CD4-positive, alpha-beta T cell treated with Interleukin-6 at 100 ng/mL for 8 hours (primary cell): ENCODE measurements around the gene PALS2.

Source experiments
- DNase-seq: peaks from one replicate; pipeline ENCODE4 v3.0.0-alpha.2; 2020; ENCODE audit warnings: mixed read lengths, low spot score

The PALS2 gene

DNA sequence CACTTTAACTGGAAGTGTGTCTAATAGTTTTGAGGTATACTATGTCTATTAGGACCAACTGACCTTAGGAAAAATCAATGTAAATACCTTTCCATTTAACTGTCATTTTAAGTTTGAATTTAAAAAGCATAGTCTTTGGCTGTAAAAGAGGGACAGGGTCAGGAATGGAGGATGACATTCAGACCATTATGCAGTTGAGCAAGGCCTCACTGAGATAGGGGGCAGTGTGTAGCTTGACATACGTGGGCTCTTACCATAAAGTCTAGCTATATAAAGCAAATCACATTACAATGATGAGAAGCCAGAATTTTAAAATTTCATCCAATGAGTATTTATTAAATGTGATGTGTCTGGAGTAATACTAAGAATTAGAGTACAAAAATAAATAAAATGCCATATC, 17.9 kb downstream of the PALS2 start:
- no peak for DNase-seq

DNA sequence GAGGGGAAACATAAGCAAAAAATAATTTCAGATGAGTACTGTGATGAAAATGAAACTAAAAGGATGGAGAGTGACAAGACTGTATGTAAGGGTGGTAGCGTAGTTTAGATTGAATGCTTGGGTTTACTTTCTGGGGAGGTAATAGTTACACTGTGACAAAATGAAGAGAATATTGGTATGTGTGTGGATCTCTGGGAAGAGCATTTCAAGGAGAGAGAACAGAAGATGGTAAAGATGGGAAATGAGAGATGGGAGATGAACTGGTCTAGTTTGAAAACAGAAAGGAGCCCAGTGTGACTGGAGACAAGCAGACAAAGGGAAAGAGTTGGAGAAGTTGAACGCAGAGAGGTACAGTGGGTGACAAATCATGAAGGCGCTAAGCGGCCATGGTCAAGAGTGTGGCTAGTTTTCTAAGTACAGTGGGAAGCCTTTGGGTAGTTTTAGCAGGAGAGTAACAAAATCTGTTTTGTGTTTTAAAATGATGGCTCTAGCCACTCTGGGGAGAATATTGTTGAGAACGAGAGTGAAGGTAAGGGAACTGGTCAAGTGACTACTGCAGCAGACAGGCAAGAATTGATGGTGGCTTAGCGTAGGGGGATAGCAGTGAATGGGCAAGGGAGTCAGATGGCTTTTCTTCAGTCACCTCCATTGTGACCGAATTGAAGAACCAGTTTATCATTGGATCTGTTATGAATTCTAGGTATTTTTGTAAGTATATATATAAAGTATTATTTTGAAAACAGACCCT, 22.6 kb downstream of the PALS2 start:
- no peak for DNase-seq

DNA sequence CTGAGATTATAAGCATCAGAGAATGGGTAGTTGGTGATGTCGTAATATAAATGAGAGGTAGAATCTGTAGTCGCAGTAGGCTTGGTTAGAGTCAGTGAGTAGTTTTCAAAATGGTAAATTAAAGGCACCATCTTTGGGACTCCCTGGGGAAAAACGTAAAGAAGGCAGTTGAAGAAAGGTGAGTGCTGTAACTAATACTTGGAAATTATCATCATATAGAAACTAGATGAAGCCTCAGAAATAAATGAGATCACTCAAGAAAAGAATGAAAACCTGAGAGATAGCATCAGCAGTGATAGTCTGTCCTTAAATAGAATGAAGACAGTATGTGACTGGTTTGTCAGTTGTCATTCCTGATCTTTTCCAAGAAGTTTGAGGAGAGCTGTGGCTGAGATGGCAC, 23.8 kb downstream of the PALS2 start:
- DNase-seq, result no peak

DNA sequence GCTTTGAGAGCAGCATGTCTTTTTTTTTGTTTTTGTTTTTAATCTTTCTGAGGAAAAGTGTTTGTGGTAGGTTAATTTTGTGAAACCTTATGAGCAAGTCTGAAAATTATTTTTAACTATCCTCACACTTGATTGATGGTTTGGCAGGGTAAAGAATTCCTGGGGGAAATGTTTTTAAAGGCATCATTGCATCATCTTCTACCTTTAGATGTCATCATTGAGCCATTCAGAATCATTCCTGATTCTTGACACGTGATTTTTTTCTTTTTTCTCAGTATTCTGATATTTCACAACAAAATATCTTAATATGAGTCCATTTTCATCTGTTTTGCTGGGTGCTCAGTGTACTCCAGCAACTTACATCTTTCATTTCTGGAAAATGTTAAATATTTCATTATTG, 28.3 kb downstream of the PALS2 start:
- DNase-seq, result no peak

DNA sequence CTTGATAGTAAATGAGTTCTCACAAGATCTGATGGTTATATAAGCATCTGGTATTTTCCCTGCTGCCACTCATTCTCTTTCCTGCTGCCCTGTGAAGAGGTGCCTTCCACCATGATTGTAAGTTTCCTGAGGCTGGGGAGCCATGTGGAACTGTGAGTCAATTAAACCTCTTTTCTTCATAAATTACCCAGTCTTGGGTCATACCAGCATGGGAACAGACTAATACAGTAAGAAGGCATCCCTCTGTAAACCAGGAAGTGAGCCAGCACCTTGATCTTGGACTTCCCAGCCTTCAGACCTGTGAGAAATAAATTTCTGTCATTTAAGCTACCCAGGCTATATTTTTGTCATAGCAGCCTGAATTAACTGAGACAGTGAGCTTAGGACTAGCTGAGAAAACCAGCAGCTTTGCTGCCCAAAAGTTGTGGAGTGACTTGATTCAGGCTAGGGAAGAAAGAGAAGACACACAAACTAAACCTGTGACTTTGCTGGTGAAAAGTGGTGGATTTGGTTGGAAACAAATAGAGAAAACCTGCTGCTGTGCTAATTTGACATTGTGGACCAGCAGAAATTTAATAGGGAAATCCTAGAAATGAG, 29.7 kb downstream of the PALS2 start:
- no peak for DNase-seq

DNA sequence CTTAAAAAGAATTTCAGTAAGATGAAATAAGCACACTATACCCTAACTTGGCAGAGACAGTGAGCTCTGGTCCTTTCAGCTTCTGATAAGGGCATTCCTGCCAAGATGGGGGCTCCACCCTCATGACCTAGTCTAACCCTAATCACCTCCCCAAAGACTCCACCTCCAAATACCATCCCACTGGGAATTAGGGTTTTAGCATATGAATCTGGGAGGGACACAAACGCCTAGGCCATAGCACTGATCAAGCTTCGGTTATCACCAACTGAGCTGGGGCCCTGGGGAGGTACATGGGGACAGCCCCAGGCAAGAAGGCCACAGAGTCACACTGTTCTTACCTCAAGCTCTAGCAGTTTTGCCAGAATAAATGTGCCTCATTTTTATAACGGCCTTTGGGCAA, 31.4 kb downstream of the PALS2 start:
- DNase-seq, result no peak

DNA sequence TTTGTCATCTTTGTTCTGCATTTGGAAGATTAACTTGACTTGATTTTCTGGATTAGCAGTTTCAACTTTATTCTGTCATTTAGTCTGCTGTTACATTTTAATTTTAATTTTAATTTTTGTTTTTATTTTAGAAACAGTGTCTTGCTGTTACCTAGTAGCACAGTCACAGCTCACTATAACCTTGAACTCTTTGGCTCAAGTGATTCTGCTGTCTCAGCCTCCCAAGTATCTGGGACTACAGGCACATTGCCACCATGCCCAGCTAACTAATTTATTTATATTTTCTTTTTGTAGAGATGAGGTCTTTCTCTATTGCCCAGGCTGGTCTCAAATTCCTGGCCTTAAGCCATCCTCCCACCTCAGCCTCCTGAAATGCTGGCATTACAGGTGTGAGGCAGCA, 35.3 kb downstream of the PALS2 start:
- DNase-seq, result no peak

DNA sequence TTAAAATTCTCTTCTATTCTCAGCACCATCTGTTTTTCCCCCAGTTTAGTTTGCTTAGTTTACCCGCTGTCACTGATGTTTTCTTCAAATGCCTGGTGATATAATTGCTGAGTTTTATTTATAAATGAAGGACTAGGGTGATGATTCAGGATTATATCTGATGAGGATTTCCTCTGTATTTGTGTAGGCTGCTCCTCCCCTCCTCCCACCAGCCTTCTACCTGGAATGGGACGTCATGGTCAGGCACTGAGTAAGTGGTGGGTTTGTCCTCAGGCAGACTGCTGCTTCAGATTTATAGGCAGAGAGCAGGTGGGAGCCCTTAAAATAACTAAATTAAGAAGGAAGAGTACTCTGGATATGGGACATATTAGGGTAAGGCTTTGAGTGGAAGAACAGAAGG, 35.8 kb downstream of the PALS2 start:
- DNase-seq, result no peak

DNA sequence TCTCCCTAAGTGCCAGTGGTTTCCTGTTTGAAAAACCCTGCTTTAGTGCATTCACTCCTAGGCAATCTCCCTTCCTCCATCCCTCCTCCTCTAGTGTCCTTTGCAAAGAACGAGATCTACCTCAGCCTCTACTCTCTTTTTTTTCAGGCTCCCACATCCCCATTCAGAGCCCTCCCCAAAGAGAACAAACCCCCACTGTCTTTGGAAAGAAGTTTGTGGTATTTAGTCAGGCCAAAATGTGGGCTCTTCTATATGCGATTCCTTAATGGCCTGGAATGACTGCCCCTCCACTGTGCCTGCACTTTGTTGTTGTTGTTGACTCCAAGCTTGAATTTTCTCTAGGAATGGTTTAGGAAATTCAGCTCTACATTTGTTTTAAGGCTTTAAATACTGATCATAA, 36.3 kb downstream of the PALS2 start:
- DNase-seq, result no peak

DNA sequence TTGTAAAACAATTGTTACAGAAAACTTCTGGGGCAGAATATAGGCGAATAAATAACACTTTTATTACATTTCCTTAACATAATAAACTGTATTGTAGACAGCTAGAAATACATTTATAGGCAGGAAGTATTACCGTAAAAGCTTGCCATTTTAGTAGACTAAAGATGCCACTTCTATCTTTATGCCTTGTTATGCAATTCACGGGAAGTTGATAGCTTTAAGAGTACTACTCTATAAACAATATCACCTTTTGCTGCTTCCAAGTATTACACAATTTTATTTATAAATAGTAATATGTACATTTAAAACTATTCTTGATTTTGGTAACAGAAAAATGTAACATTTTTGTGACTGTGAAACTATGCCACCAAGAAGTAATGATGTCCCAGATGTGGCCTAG, 37.9 kb downstream of the PALS2 start:
- DNase-seq, result no peak

DNA sequence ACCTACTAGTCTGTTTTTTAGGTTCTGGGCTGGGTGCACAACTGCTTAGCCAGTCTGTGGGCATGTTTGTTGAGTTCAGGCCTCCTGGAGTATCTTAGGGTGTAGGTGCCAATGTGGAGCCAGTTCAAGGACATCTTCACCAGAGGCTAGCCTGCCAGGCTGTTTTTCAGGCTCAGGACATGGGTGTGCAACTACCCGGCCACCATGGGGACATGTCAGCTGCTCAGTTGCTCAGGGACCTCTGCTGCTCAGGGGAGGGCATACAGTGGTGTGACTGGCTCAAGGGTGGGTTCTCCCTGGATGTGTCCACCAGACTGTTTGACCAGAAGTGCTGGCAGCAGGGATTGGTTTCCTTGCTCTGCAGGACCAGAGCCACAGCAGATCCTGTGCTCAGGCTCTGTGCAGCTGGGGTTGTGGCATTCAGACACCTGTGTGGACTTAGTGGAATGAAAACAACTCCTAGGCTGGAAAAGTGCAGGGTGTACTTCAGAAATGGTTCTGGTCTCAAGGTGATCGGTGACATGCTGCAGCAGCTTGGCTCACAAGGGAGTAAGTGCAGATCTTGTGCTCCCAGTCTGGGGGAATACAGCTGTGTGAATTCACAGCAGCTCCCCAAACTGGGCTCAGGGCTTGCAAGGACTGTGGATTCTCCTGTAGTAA, 44.8 kb downstream of the PALS2 start:
- DNase-seq, result no peak

DNA sequence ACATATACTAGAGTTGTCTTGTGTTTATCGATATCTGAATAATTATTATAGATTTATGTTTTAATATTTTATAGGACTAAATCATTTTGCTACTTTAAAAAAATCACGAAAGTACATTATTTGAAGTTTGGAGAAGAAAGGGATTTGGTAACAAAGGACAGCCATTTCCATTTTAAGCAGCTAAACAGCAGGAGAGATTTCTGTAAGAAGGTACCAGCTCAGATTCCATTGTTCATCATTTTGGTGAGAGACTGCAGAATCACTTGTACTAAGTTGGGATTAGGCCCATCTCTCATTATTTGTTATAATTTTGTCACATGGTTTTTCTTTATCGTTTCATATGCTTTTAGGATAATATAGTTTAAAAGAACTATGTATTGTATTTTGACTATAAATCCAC, 46.7 kb downstream of the PALS2 start:
- DNase-seq, result no peak

DNA sequence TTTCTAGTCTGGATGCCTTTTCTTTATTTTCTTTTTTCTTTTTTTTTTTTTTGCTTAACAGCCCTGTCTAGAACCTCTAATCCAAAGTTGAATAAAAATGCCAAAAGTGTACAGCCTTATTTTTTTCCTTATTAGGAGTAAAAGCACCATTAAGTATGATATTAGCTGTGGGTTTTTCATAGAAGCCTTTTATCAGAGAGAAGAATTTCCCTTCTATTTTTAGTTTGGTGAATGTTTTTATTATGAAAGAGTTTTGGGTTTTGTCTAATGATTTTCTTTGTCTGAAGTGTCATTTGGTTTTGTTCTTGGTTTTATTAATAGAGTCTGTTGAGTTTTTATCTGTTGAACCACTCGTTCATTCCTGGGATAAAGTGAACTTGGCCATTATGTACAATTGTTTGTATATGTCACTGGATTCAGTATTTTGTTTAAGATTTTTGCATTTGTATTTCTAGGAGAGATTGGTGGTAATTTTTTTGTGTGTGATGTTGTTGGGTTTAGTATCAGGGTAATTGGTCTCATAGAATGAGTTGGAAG, 49.5 kb downstream of the PALS2 start:
- no peak for DNase-seq
